Vagina (tissue), 2 donors: ENCODE measurements around the gene CNN3.

Experiments used
- CTCF ChIP-seq, 3 experiments: fragments of 450-650 bp in 2 of 3; fragments of 200-600 bp in 1 of 3; sonication (generic) in 1 of 3; IDR thresholded peaks; one replicate each; pipeline ENCODE4 v1.5.1; 2017 to 2019; ENCODE audit warnings: antibody characterized with exemption in 3 of 3, mild to moderate bottlenecking in 2 of 3, moderate library complexity in 2 of 3
- POLR2A ChIP-seq, 2 donors: fragments of 450-650 bp; IDR thresholded peaks; one replicate each; pipeline ENCODE4 v1.6.1; 2017; ENCODE audit warnings: antibody characterized with exemption in 2 of 2, mild to moderate bottlenecking in 2 of 2, moderate library complexity in 2 of 2

- TF ChIP-seq POLR2A (IDR thresholded peaks at IDR 0.05): no peak
- TF ChIP-seq CTCF (IDR thresholded peaks at IDR 0.05): no peak
Observed at GRCh38 chr1:94940738-94941137, 13.8 kb upstream of the CNN3 start.
